Measurements from ENCODE around the gene FAM217A.

DNA sequence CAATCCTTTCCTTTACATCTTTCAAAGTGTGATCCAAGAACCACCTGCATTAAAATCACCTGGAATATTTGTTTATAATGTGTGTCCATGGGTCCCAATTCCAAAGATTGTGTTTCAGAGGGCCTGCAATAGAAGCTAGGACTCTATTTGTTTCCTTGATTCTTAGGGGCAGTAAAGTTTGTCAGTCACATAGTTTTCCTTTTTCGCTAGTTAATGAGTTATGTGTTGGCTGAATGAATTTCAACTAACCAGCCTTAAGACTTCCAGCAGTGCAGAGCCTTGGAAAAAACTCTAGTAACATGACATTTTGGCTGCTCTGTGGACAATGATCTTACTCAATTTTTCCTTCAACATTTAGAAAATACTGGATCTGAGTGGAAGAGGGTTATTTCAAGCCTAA lies 11.3 kb downstream of the FAM217A start:
- TF ChIP-seq, protein P1, sequence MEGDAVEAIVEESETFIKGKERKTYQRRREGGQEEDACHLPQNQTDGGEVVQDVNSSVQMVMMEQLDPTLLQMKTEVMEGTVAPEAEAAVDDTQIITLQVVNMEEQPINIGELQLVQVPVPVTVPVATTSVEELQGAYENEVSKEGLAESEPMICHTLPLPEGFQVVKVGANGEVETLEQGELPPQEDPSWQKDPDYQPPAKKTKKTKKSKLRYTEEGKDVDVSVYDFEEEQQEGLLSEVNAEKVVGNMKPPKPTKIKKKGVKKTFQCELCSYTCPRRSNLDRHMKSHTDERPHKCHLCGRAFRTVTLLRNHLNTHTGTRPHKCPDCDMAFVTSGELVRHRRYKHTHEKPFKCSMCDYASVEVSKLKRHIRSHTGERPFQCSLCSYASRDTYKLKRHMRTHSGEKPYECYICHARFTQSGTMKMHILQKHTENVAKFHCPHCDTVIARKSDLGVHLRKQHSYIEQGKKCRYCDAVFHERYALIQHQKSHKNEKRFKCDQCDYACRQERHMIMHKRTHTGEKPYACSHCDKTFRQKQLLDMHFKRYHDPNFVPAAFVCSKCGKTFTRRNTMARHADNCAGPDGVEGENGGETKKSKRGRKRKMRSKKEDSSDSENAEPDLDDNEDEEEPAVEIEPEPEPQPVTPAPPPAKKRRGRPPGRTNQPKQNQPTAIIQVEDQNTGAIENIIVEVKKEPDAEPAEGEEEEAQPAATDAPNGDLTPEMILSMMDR (IDR thresholded peaks at IDR 0.05) = no peak
- TF ChIP-seq POLR2A (IDR thresholded peaks at IDR 0.05) = no peak

Measured in vagina (tissue), 2 donors.